Camera-type eye (tissue), 1 donor: Measurements from ENCODE around the gene CYP4F22. TPM values are rescaled to one million over a fixed set of nuclear protein-coding genes. Genes with fewer than 3 reads are reported as not detected.

ENCODE experiments used
- total RNA-seq: library from RNA; depleted of rRNA; stranded (reverse); fragments of >200 nt; gene quantifications from one replicate; pipeline ENCODE4 v1.2.3, GENCODE V29; 2014

Gene CYP4F22
- total RNA-seq, result not detected

GRCh38 chr19:15508035-15508710 lies at the start of gene CYP4F22:
TSS of gene CYP4F22 (plus strand) at chr19:15508525. CDS start at chr19:15525337, 16,812 bp downstream.

DNA sequence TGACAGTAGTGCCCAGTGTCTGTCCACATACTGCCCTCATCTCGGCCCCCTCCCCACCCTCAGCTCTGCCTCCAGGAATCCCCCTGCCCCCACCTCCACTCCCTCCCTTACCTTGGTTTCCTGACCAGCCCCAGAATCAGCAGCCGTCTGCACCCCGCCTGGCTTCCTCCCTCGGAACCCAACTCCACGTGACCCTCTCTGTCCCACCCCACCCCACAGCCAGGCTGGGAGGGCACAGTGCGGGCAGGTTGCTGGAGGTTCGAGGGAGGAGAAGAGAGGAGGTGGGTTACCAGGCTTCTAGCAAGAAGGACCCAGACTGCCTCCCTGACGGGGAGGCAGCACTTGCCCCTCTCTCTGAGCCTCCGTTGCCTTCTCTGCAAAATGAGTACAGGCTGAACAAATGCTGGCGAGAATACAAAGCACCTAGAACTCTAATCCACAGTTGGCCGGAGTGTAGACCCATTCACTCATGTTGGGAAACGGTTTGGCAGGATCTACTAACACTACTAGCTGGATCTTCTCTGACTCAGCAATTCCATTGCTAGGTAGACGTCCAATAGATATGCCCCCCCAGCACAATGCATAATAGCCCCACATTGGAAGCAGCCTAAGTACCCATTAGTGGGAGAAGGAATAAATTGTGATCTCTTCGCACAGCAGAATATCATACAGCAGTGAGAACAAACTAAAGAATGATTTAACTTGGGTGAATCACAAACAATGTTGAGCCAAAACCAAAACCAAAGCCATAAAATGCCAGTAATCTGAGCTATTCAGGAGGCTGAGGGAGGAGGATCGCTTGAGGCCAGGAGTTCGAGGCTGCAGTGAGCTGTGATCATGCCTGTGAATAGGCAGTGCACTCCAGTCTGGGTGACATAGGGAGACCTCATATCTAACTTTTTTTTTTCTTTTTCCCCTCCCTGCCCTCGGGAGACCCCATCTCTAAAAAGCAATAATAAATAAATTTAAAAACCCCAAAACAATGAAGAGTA lies 43.6 kb upstream of the CYP4F22 start, which contains the start of gene RASAL3:
Gene RASAL3 (minus strand): TSS at position 151 of the 992 bp plus-strand sequence. CDS start 186 bp downstream, outside the sequence.

DNA sequence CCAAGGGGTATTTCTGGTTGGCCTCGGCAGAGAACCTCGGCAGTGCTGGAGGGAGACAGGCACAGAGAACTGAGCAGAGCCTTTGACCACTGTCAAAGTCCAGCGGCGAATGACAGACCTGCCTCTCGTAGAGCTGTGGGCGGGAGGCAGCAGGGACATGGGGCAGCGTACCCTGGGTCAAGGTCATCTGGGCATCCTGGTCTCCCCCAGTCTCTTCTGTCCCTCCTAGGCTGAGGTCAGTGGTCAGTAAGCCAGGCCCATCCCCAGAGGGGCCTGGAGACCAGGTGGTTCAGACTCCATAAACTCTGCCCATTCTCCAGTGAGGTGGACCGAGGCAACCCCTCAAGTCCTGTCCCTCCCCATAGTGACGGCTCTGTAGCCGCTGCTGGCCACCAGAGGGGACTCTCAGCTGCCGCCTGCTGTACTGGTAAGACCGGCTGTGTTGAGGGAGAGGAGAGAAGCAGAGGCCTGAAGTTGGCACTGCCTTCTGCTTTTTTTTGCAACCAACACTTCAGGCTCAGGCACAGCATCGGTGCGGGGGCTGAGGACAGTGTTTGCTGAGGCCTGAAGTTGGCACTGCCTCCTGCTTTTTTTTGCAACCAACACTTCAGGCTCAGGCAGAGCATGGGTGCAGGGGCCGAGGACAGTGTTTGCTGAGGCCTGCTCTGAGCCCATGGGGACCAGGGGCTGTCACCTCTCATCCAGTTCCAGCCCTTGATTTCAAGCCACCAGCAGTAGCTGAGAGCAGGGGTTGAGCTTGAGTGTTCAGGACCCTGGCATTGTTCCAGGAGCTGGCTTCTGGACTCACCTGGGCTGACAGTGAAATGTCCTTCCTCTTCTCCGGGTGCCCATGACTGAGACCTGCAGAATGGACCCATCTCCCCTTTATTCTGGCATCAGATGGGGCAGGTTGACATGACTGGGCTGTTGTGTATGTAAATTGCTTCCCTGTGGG lies 28.7 kb upstream of the CYP4F22 start, which contains the start of gene PGLYRP2:
Gene PGLYRP2 (minus strand): TSS at position 111 of the 955 bp plus-strand sequence. CDS start 130 bp downstream, outside the sequence.

Other genes starting within 250 kb of the CYP4F22 start
- gene BRD4, start 176.0 kb upstream of the CYP4F22 start, total RNA-seq, result 38.6 TPM
- gene AKAP8, start 128.7 kb upstream of the CYP4F22 start, total RNA-seq, result 38.9 TPM
- 125 TPM for gene AKAP8L, start 89.5 kb upstream of the CYP4F22 start, total RNA-seq
- gene WIZ, start 58.6 kb upstream of the CYP4F22 start, total RNA-seq, result 26.1 TPM
- gene RASAL3, start 44.0 kb upstream of the CYP4F22 start, total RNA-seq, result 0.82 TPM
- not detected for gene PGLYRP2, start 29.0 kb upstream of the CYP4F22 start, total RNA-seq
- gene CYP4F8, start 106.7 kb downstream of the CYP4F22 start, total RNA-seq, result not detected
- 0.71 TPM for gene CYP4F3, start 132.4 kb downstream of the CYP4F22 start, total RNA-seq
- gene CYP4F12, start 164.6 kb downstream of the CYP4F22 start, total RNA-seq, result 1.8 TPM
- gene OR10H2, start 219.5 kb downstream of the CYP4F22 start, total RNA-seq, result not detected
- gene OR10H3, start 229.5 kb downstream of the CYP4F22 start, total RNA-seq, result not detected